Right lobe of liver (tissue), 6 donors: Measurements from ENCODE around the gene ALPK1. TPM values are rescaled to one million over a fixed set of nuclear protein-coding genes. Genes with fewer than 3 reads are reported as not detected.
A peak's percentile ranks its signal among the peaks of the same experiment; 100 is the strongest.

Experiments used
- ATAC-seq, 4 donors: fragments of 200-7000 bp; cut with Tn5 transposase; one replicate each; pipeline ENCODE4 v1.9.1; 2020; ENCODE audit warnings: mild to moderate bottlenecking in 4 of 4, moderate library complexity in 4 of 4
- DNase-seq, 3 donors: peaks; one replicate each; pipeline ENCODE4 v3.0.0-alpha.2; 2020
- H3K27ac ChIP-seq, 3 donors: fragments of 200-600 bp; one replicate each; pipeline ENCODE4 v1.8.0; 2022
- H3K27me3 ChIP-seq, 2 donors: fragments of 200-600 bp; one replicate each; pipeline ENCODE4 v1.8.0; 2022
- H3K36me3 ChIP-seq, 4 donors: fragments of 200-600 bp; sonication (generic) in 1 of 4; one replicate each; pipeline versions ENCODE4 v1.5.1 to v1.8.0; 2017 to 2022; ENCODE audit warnings: control low read depth in 1 of 4
- H3K4me1 ChIP-seq, 4 donors: fragments of 200-600 bp; sonication (generic) in 1 of 4; one replicate each; pipeline versions ENCODE4 v1.5.1 to v1.8.0; 2017 to 2022; ENCODE audit warnings: control low read depth in 1 of 4
- H3K4me3 ChIP-seq, 3 donors: fragments of 200-600 bp; one replicate each; pipeline ENCODE4 v1.8.0; 2022
- H3K9me3 ChIP-seq, 4 donors: fragments of 200-600 bp; sonication (generic) in 1 of 4; one replicate each; pipeline versions ENCODE4 v1.5.1 to v1.8.0; 2017 to 2022; ENCODE audit warnings: control low read depth in 1 of 4
- CTCF ChIP-seq, 4 donors: fragments of 200-600 bp in 3 of 4; fragments of 450-650 bp in 1 of 4; IDR thresholded peaks; one replicate each; pipeline versions ENCODE4 v1.5.1 to v1.8.0; 2016 to 2022; ENCODE audit warnings: antibody characterized with exemption in 4 of 4, mild to moderate bottlenecking in 2 of 4
- POLR2A ChIP-seq: fragments of 450-650 bp; IDR thresholded peaks from one replicate; pipeline ENCODE4 v1.6.1; 2017; ENCODE audit warnings: antibody characterized with exemption, mild to moderate bottlenecking
- WGBS: methylation state at CpG from one replicate; pipeline ENCODE4 v1.1.6; 2018; ENCODE audit warnings: low coverage, low lambda C conversion rate; ENCODE audit not compliant: insufficient coverage; ENCODE audit errors: missing lambda C conversion rate; 5-methylcytosine and 5-hydroxymethylcytosine counted together
- intact Hi-C, 2 donors: fragments of 100-400 bp; cut with DNase I; formaldehyde crosslinking; loops; one replicate each; pipeline versions ENCODE4 v1.11.2 to v1.14.1; 2022
- total RNA-seq, 6 experiments: library from RNA; depleted of rRNA in 2 of 6; stranded (reverse); fragments of >200 nt in 2 of 6; fragmentation: NEBNext Ultra II Directional in 3 of 6; extraction: Animal tissue kit (Norgen Biotek cat#: 25700) in 3 of 6; gene quantifications; one replicate each; pipeline versions ENCODE4 v1.1.0 to v1.2.4, GENCODE V29; 2016 to 2023
- donor health status: DM: no; HTN: yes; CAD: no.
- donor health status: DM: no; HTN: no; CAD: no.
- donor health status: DM: no; HTN: no; CAD: no.
- donor health status: DM: no; HTN: yes; CAD: no.
- donor health status: DM: no; HTN: yes; CAD: no.

Gene ALPK1
- total RNA-seq, 6 experiments from 2014 or later, result 5.6 to 20.6 (median 9.9) TPM

GRCh38 chr4:112358952-112359749 is 62.0 kb downstream of the ALPK1 start:
- DNase-seq, result no peak
- Histone ChIP-seq H3K27me3 (no peaks in the 10 kb centered on the region), H3K4me3 (no peak overlapping the region), H3K9me3 (no peaks in the 10 kb centered on the region), H3K36me3 (no peaks in the 10 kb centered on the region), H3K27ac (no peak overlapping the region), H3K4me1 (no peaks in the 10 kb centered on the region)
- WGBS, result no CpG with 5 or more reads among the region's 16 CpGs
- TF ChIP-seq POLR2A (no peak), CTCF (IDR thresholded peaks at IDR 0.05) (no peak)
- peak in 1 of 4 donors; percentile 21 for ATAC-seq
- intact Hi-C loops, result no loop called here

- intact Hi-C loops, result no loop called here
- Histone ChIP-seq H3K9me3 (no peaks in the 10 kb centered on the region), H3K27ac (no peak overlapping the region), H3K36me3 (no peaks in the 10 kb centered on the region), H3K4me3 (no peak overlapping the region), H3K27me3 (no peaks in the 10 kb centered on the region), H3K4me1 (no peaks in the 10 kb centered on the region)
- ATAC-seq, result no peak
- TF ChIP-seq CTCF (IDR thresholded peaks at IDR 0.05) (no peak), POLR2A (no peak)
- no peak for DNase-seq
- WGBS, result 50% methylated on average over 2 of the region's 6 CpGs
Observed at GRCh38 chr4:112361181-112361791, 64.1 kb downstream of the ALPK1 start.

GRCh38 chr4:112370466-112370865 is 73.3 kb downstream of the ALPK1 start:
- 75% methylated on average over 1 of the region's 1 CpG for WGBS
- Histone ChIP-seq H3K36me3 (no peaks in the 10 kb centered on the region), H3K27me3 (no peaks in the 10 kb centered on the region), H3K4me3 (no peak overlapping the region), H3K4me1 (no peaks in the 10 kb centered on the region), H3K9me3 (no peaks in the 10 kb centered on the region), H3K27ac (no peak overlapping the region)
- ATAC-seq (no peak), DNase-seq (no peak)
- intact Hi-C loops, result no loop called here
- TF ChIP-seq POLR2A (no peak), CTCF (IDR thresholded peaks at IDR 0.05) (no peak)

- intact Hi-C loops, result no loop called here
- Histone ChIP-seq H3K4me1 (no peaks in the 10 kb centered on the region), H3K27ac (no peak overlapping the region), H3K36me3 (no peaks in the 10 kb centered on the region), H3K4me3 (no peak overlapping the region), H3K27me3 (no peaks in the 10 kb centered on the region), H3K9me3 (no peaks in the 10 kb centered on the region)
- ATAC-seq, result no peak
- no peak for DNase-seq
- 81% methylated on average over 3 of the region's 3 CpGs for WGBS
- TF ChIP-seq POLR2A (no peak), CTCF (IDR thresholded peaks at IDR 0.05) (no peak)
Observed at GRCh38 chr4:112371361-112371760, 74.2 kb downstream of the ALPK1 start.
